NB4 (cell line): ENCODE results near the gene MRTFA.
"Not testable (repeated sequence)": the region's sequence is repeated elsewhere in the genome, so short reads cannot be mapped to it uniquely, and the experiment has no call there.

Source experiments
- DNase-seq: peaks from one replicate; pipeline ENCODE4 v3.0.0; 2010; ENCODE audit warnings: low read depth
- H3K4me3 ChIP-seq: one replicate; pipeline ENCODE4 v1.5.1; 2011; ENCODE audit warnings: mild to moderate bottlenecking, low read depth, low read length, moderate library complexity
- CTCF ChIP-seq: IDR thresholded peaks from one replicate; pipeline ENCODE4 v1.5.1; 2012; ENCODE audit warnings: low read depth, low read length
- MAX ChIP-seq: IDR thresholded peaks from 2 replicates; pipeline ENCODE4 v1.6.1; 2011; ENCODE audit warnings: low read depth, low read length
- MYC ChIP-seq: IDR thresholded peaks from 2 replicates; pipeline ENCODE4 v1.6.1; 2011; ENCODE audit warnings: low read depth, low read length
- POLR2A ChIP-seq: IDR thresholded peaks from 2 replicates; pipeline ENCODE4 v1.6.1; 2011; ENCODE audit warnings: mild to moderate bottlenecking; ENCODE audit not compliant: insufficient read length; ENCODE audit errors: extremely low read depth

MRTFA gene

GRCh38 chr22:40556641-40557040 lies 79.9 kb downstream of the MRTFA start:
- DNase-seq: no peak
- TF ChIP-seq MAX (no peak), MYC (no peak), CTCF (no peak), POLR2A (no peak)
- H3K4me3 ChIP-seq: no peak overlapping the region

GRCh38 chr22:40554023-40554422 lies 82.5 kb downstream of the MRTFA start:
- DNase-seq, H3K4me3 ChIP-seq: not testable (repeated sequence)

- TF ChIP-seq POLR2A (no peak), MYC (no peak), CTCF (no peak), MAX (no peak)
- H3K4me3 ChIP-seq: no peak overlapping the region
- no peak for DNase-seq
Observed at GRCh38 chr22:40553014-40553554, 83.4 kb downstream of the MRTFA start.

- no peak overlapping the region for H3K4me3 ChIP-seq
- no peak for TF ChIP-seq POLR2A
- no peak for TF ChIP-seq CTCF
- TF ChIP-seq MYC: no peak
- no peak for TF ChIP-seq MAX
- no peak for DNase-seq
Observed at GRCh38 chr22:40552070-40552469, 84.4 kb downstream of the MRTFA start.

GRCh38 chr22:40547729-40548143 lies 88.8 kb downstream of the MRTFA start:
- DNase-seq: no peak
- TF ChIP-seq MYC (no peak), MAX (no peak), POLR2A (no peak), CTCF (no peak)
- H3K4me3 ChIP-seq: no peak overlapping the region

GRCh38 chr22:40544758-40545157 lies 91.8 kb downstream of the MRTFA start:
- no peak for TF ChIP-seq MAX
- no peak for TF ChIP-seq CTCF
- TF ChIP-seq MYC: no peak
- TF ChIP-seq POLR2A: no peak
- no peak overlapping the region for H3K4me3 ChIP-seq
- DNase-seq: no peak
